PC-3 (cell line): ENCODE data around the gene MGST3. TPM values are rescaled to one million over a fixed set of nuclear protein-coding genes. Genes with fewer than 3 reads are reported as not detected.

Experiments
- ATAC-seq: fragments of 200-7000 bp; cut with Tn5 transposase; 2 replicates; pipeline ENCODE4 v1.9.1; 2020; ENCODE audit warnings: mild to moderate bottlenecking, moderate library complexity
- BruUV-seq: library from RNA; stranded (reverse); fragments of 400-500 nt; replicated peaks from 2 replicates; lab custom pipeline; 2021; lab: Mats Ljungman, UMichigan
- CTCF ChIA-PET: fragments of 300-600 bp; sonication (Branson Sonifier 250); formaldehyde crosslinking; loops from one replicate; lab custom pipeline; 2022; ENCODE audit warnings: antibody characterized with exemption; lab: Charles Lee
- POLR2A ChIA-PET: fragments of 300-600 bp; sonication (Branson Sonifier 250); formaldehyde crosslinking; loops from one replicate; lab custom pipeline; 2022; ENCODE audit warnings: antibody characterized with exemption; ENCODE audit not compliant: unreplicated experiment; lab: Charles Lee
- DNase-seq: peaks from one replicate; pipeline ENCODE4 v3.0.0-alpha.2; 2015
- H2AFZ ChIP-seq: fragments of 300-600 bp; sonication (generic); 2 replicates; pipeline ENCODE4 v1.6.0; 2016; ENCODE audit warnings: antibody characterized with exemption, low read length
- H3F3A ChIP-seq: fragments of 300-600 bp; sonication (generic); one replicate; pipeline ENCODE4 v1.6.0; 2017; ENCODE audit warnings: antibody characterized with exemption, low read length, control low read depth, mild to moderate bottlenecking; ENCODE audit not compliant: unreplicated experiment
- H3K27ac ChIP-seq: fragments of 300-600 bp; sonication (generic); 2 replicates; pipeline ENCODE4 v1.5.1; 2016; ENCODE audit warnings: mild to moderate bottlenecking, low read length
- H3K27me3 ChIP-seq: fragments of 300-600 bp; sonication (generic); 2 replicates; pipeline ENCODE4 v1.6.1; 2016; ENCODE audit warnings: low read length, mixed read lengths
- H3K36me3 ChIP-seq: fragments of 300-600 bp; sonication (generic); 2 replicates; pipeline ENCODE4 v1.6.1; 2016; ENCODE audit warnings: low read depth, mixed run types, low read length, mixed read lengths
- H3K4me1 ChIP-seq: fragments of 300-600 bp; sonication (generic); 2 replicates; pipeline ENCODE4 v1.5.1; 2016; ENCODE audit warnings: low read length; ENCODE audit not compliant: insufficient read depth
- H3K4me2 ChIP-seq: fragments of 300-600 bp; sonication (generic); 2 replicates; pipeline ENCODE4 v1.6.0; 2016; ENCODE audit warnings: low read length
- H3K4me3 ChIP-seq: fragments of 300-600 bp; sonication (generic); 2 replicates; pipeline ENCODE4 v1.5.1; 2016; ENCODE audit warnings: mild to moderate bottlenecking, low read length, mixed read lengths
- H3K79me2 ChIP-seq: fragments of 300-600 bp; sonication (generic); 2 replicates; pipeline ENCODE4 v1.6.1; 2017; ENCODE audit warnings: low read length, mixed read lengths
- H3K9ac ChIP-seq: fragments of 300-600 bp; sonication (generic); 2 replicates; pipeline ENCODE4 v1.6.0; 2016; ENCODE audit warnings: mild to moderate bottlenecking, low read length
- H3K9me2 ChIP-seq: fragments of 300-600 bp; sonication (generic); replicated peaks from 2 replicates; pipeline ENCODE4 v1.6.1; 2016; ENCODE audit warnings: mixed run types, low read length, mixed read lengths
- H3K9me3 ChIP-seq: fragments of 300-600 bp; sonication (generic); 2 replicates; pipeline ENCODE4 v1.6.1; 2016; ENCODE audit warnings: low read length, mixed read lengths
- H4K20me1 ChIP-seq: fragments of 300-600 bp; sonication (generic); 2 replicates; pipeline ENCODE4 v1.6.1; 2016; ENCODE audit warnings: low read length, mixed read lengths
- EZH2 ChIP-seq: fragments of 300-600 bp; sonication (generic); IDR thresholded peaks from one replicate; pipeline ENCODE4 v1.6.1; 2017; ENCODE audit warnings: antibody characterized with exemption, mild to moderate bottlenecking, low read length; ENCODE audit not compliant: unreplicated experiment
- EZH2phosphoT487 ChIP-seq: fragments of 300-600 bp; sonication (generic); IDR thresholded peaks from 2 replicates; pipeline ENCODE4 v1.6.1; 2018; ENCODE audit warnings: mild to moderate bottlenecking, antibody characterized with exemption, low read length, borderline replicate concordance
- intact Hi-C: fragments of 100-400 bp; cut with micrococcal nuclease; formaldehyde crosslinking; loops from 2 replicates; pipeline ENCODE4 v1.9.0; 2023
- total RNA-seq: library from RNA; depleted of rRNA; stranded (reverse); fragments of >200 nt; gene quantifications from 2 replicates; pipeline ENCODE4 v1.2.3, GENCODE V29; 2014
- TF ChIP-seq, protein P1 (sequence below): fragments of 300-600 bp; sonication (generic); conservative IDR thresholded peaks from 2 replicates; pipeline ENCODE4 v1.5.1; 2017; ENCODE audit warnings: antibody characterized with exemption, low read depth, mild to moderate bottlenecking, low read length

MGST3 gene
- total RNA-seq, 1 experiment from 2014 or later: 168 TPM

- no TSS peak for BruUV-seq
- Histone ChIP-seq H3K36me3 (no peaks in the 10 kb centered on the region), H3K79me2 (no peaks in the 10 kb centered on the region), H3K27me3 (peaks cover 11% of the 10 kb centered on the region; the same call in 1 of the 2 replicates), H3K9me3 (no peaks in the 10 kb centered on the region), H3K4me3 (no peak overlapping the region), H4K20me1 (no peaks in the 10 kb centered on the region), H3K4me2 (no peak overlapping the region), H3K27ac (no peak overlapping the region), H2AFZ (no peak overlapping the region), H3F3A (no peaks in the 10 kb centered on the region), H3K4me1 (no peaks in the 10 kb centered on the region), H3K9ac (no peak overlapping the region), H3K9me2 (no peaks in the 10 kb centered on the region)
- TF ChIP-seq, protein P1, sequence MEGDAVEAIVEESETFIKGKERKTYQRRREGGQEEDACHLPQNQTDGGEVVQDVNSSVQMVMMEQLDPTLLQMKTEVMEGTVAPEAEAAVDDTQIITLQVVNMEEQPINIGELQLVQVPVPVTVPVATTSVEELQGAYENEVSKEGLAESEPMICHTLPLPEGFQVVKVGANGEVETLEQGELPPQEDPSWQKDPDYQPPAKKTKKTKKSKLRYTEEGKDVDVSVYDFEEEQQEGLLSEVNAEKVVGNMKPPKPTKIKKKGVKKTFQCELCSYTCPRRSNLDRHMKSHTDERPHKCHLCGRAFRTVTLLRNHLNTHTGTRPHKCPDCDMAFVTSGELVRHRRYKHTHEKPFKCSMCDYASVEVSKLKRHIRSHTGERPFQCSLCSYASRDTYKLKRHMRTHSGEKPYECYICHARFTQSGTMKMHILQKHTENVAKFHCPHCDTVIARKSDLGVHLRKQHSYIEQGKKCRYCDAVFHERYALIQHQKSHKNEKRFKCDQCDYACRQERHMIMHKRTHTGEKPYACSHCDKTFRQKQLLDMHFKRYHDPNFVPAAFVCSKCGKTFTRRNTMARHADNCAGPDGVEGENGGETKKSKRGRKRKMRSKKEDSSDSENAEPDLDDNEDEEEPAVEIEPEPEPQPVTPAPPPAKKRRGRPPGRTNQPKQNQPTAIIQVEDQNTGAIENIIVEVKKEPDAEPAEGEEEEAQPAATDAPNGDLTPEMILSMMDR: no peak
- no peak for TF ChIP-seq EZH2phosphoT487
- TF ChIP-seq EZH2: no peak
- ATAC-seq (no peak), DNase-seq (no peak)
- POLR2A ChIA-PET: no interaction called here
- CTCF ChIA-PET: no interaction called here
- intact Hi-C loops: no loop called here
Observed at GRCh38 chr1:165619647-165620151, 11.3 kb upstream of the MGST3 start.

DNA sequence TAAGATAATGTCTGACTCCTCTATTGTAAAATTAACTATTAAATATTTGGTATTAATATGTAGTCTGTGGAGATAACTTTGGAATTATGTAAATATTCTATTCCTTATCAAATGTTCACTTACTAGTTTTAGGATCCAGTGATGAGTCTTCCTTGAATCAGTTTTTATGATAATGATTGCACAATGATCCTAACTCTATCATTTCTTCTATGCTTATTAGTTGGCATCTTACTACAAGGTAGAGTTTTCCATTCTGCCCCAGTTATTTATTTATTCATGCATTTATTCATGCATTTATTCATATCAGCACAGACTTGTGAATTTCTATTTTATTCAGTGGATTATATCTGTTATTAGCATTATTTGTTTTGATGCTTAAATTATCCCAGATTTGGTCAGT lies 7.4 kb upstream of the MGST3 start:
- DNase-seq (no peak), ATAC-seq (no peak)
- H3K9me3 ChIP-seq: no peaks in the 10 kb centered on the region
- no peak overlapping the region for H2AFZ ChIP-seq
- BruUV-seq: no TSS peak
- no peaks in the 10 kb centered on the region for H3K9me2 ChIP-seq
- H3K9ac ChIP-seq: no peak overlapping the region
- CTCF ChIA-PET: no interaction called here
- intact Hi-C loops: no loop called here
- H3K4me3 ChIP-seq: no peak overlapping the region
- H3K27ac ChIP-seq: no peak overlapping the region
- no peaks in the 10 kb centered on the region for H3K4me1 ChIP-seq
- H3K79me2 ChIP-seq: no peaks in the 10 kb centered on the region
- H3K4me2 ChIP-seq: no peak overlapping the region
- POLR2A ChIA-PET: no interaction called here
- TF ChIP-seq, protein P1: no peak
- TF ChIP-seq EZH2 (no peak), EZH2phosphoT487 (no peak)
- no peaks in the 10 kb centered on the region for H3K36me3 ChIP-seq
- H4K20me1 ChIP-seq: no peaks in the 10 kb centered on the region
- H3F3A ChIP-seq: no peaks in the 10 kb centered on the region
- H3K27me3 ChIP-seq: peaks cover 3% of the 10 kb centered on the region; the same call in 1 of the 2 replicates

DNA sequence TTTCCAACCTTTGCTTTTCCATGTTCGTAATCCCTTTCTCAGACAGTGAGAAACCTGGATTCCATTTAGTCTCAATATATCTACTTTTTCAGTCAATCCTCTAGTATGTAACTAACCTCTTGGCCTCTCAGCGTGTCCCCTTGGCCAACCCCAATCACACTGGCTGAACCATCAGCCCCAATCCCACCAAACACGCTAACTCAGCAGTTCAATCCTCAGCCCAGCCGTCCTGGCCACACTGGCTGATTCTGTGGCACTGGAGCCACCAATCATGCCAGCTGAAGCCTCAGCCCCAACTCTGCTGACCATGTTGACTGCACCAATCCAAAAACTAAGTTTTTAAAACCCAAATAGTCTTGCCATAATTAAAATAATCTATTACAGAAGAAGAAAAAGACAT lies 6.6 kb upstream of the MGST3 start:
- no peaks in the 10 kb centered on the region for H4K20me1 ChIP-seq
- peaks cover 3% of the 10 kb centered on the region; the same call in 1 of the 2 replicates for H3K27me3 ChIP-seq
- intact Hi-C loops: no loop called here
- ATAC-seq: no peak
- H3K4me1 ChIP-seq: no peaks in the 10 kb centered on the region
- H3F3A ChIP-seq: no peaks in the 10 kb centered on the region
- H3K9me2 ChIP-seq: no peaks in the 10 kb centered on the region
- H3K4me2 ChIP-seq: no peak overlapping the region
- H3K9me3 ChIP-seq: no peaks in the 10 kb centered on the region
- H3K4me3 ChIP-seq: no peak overlapping the region
- no peaks in the 10 kb centered on the region for H3K79me2 ChIP-seq
- POLR2A ChIA-PET: no interaction called here
- no peak overlapping the region for H3K27ac ChIP-seq
- H3K9ac ChIP-seq: no peak overlapping the region
- CTCF ChIA-PET: no interaction called here
- H2AFZ ChIP-seq: no peak overlapping the region
- TF ChIP-seq EZH2 (no peak), EZH2phosphoT487 (no peak)
- TF ChIP-seq, protein P1: no peak
- no peaks in the 10 kb centered on the region for H3K36me3 ChIP-seq
- no peak for DNase-seq
- no TSS peak for BruUV-seq
